IMR-90 (cell line): ENCODE data around the gene SYVN1. TPM values are rescaled to one million over a fixed set of nuclear protein-coding genes. Genes with fewer than 3 reads are reported as not detected.

Experiments used
- ATAC-seq: fragments of 200-7000 bp; cut with Tn5 transposase; 2 replicates; pipeline ENCODE4 v1.9.1; 2020; ENCODE audit warnings: low read depth, mild to moderate bottlenecking, moderate library complexity
- BruUV-seq: library from RNA; stranded (reverse); fragments of 400-500 nt; replicated peaks from 2 replicates; lab custom pipeline; 2021; lab: Mats Ljungman, UMichigan
- CTCF ChIA-PET: fragments of 300-600 bp; formaldehyde crosslinking; extraction: SDS; loops from one replicate; lab custom pipeline; 2021; ENCODE audit warnings: antibody characterized with exemption; lab: Yijun Ruan, JAX
- POLR2A ChIA-PET: fragments of 300-600 bp; sonication (Branson Sonifier 250); formaldehyde crosslinking; loops from one replicate; lab custom pipeline; 2022; ENCODE audit warnings: antibody characterized with exemption; ENCODE audit not compliant: unreplicated experiment; lab: Charles Lee
- DNase-seq: peaks from one replicate; pipeline ENCODE4 v3.0.0; 2013
- H2AFZ ChIP-seq: replicated peaks from 2 replicates; pipeline ENCODE3; 2013; ENCODE audit warnings: low read length, mild to moderate bottlenecking; ENCODE audit not compliant: poor library complexity
- H2AK5ac ChIP-seq: 2 replicates; pipeline ENCODE4 v1.6.1; 2013; ENCODE audit warnings: low read depth, low read length, inconsistent platforms
- H2AK9ac ChIP-seq: replicated peaks from 2 replicates; pipeline ENCODE3; 2013; ENCODE audit warnings: mild to moderate bottlenecking, low read depth, low read length, moderate library complexity; ENCODE audit not compliant: poor library complexity
- H2BK120ac ChIP-seq: 2 replicates; pipeline ENCODE4 v1.6.1; 2013; ENCODE audit warnings: low read depth, low read length, inconsistent platforms
- H2BK15ac ChIP-seq: 3 replicates; pipeline ENCODE4 v1.6.1; 2013; ENCODE audit warnings: low read depth, low read length, inconsistent platforms
- H2BK20ac ChIP-seq: 2 replicates; pipeline ENCODE4 v1.6.1; 2013; ENCODE audit warnings: low read depth, mild to moderate bottlenecking, inconsistent platforms, low read length, moderate library complexity
- H2BK5ac ChIP-seq: 2 replicates; pipeline ENCODE4 v1.6.1; 2013; ENCODE audit warnings: mild to moderate bottlenecking, low read depth, low read length, inconsistent platforms; ENCODE audit not compliant: poor library complexity, severe bottlenecking
- H3K14ac ChIP-seq: replicated peaks from 2 replicates; pipeline ENCODE4 v1.6.1; 2013; ENCODE audit warnings: low read depth, low read length, inconsistent platforms
- H3K18ac ChIP-seq: 2 replicates; pipeline ENCODE4 v1.6.1; 2013; ENCODE audit warnings: low read depth, low read length, control low read depth
- H3K23ac ChIP-seq: 2 replicates; pipeline ENCODE4 v1.6.1; 2013; ENCODE audit warnings: low read depth, low read length, inconsistent platforms
- H3K27ac ChIP-seq: 2 replicates; pipeline ENCODE4 v1.5.1; 2013; ENCODE audit warnings: mild to moderate bottlenecking, control low read depth, low read length; ENCODE audit not compliant: insufficient read depth
- H3K27me3 ChIP-seq: 2 replicates; pipeline ENCODE4 v1.6.1; 2013; ENCODE audit warnings: low read length; ENCODE audit not compliant: control insufficient read depth, insufficient read depth
- H3K36me3 ChIP-seq: 2 replicates; pipeline ENCODE4 v1.6.1; 2013; ENCODE audit warnings: low read length, mixed read lengths; ENCODE audit not compliant: control insufficient read depth, insufficient read depth
- H3K4ac ChIP-seq: 2 replicates; pipeline ENCODE4 v1.6.1; 2013; ENCODE audit warnings: low read depth, low read length, inconsistent platforms
- H3K4me1 ChIP-seq: 2 replicates; pipeline ENCODE4 v1.6.1; 2013; ENCODE audit warnings: low read length, mixed read lengths; ENCODE audit not compliant: control insufficient read depth, insufficient read depth
- H3K4me2 ChIP-seq: 2 replicates; pipeline ENCODE4 v1.6.1; 2013; ENCODE audit warnings: low read depth, mild to moderate bottlenecking, control low read depth, low read length, moderate library complexity
- H3K4me3 ChIP-seq: 2 replicates; pipeline ENCODE4 v1.5.1; 2013; ENCODE audit warnings: low read depth, mild to moderate bottlenecking, control low read depth, low read length, moderate library complexity; ENCODE audit not compliant: insufficient read depth
- H3K56ac ChIP-seq: 2 replicates; pipeline ENCODE4 v1.6.1; 2013; ENCODE audit warnings: low read length, inconsistent platforms; ENCODE audit not compliant: insufficient read depth; ENCODE audit errors: extremely low read depth
- H3K79me1 ChIP-seq, 2 experiments: 2 replicates each; pipeline ENCODE4 v1.6.1; 2013; ENCODE audit warnings: low read length in 2 of 2, inconsistent platforms in 1 of 2, low read depth in 1 of 2
- H3K9ac ChIP-seq: 2 replicates; pipeline ENCODE4 v1.6.1; 2013; ENCODE audit warnings: low read depth, low read length, control low read depth
- H3K9me1 ChIP-seq: 2 replicates; pipeline ENCODE4 v1.6.1; 2013; ENCODE audit warnings: low read length, inconsistent platforms; ENCODE audit not compliant: insufficient read depth
- H3K9me3 ChIP-seq: 2 replicates; pipeline ENCODE4 v1.6.1; 2013; ENCODE audit warnings: low read length; ENCODE audit not compliant: control insufficient read depth, insufficient read depth
- H4K20me1 ChIP-seq: 2 replicates; pipeline ENCODE4 v1.6.1; 2013; ENCODE audit warnings: low read length, inconsistent platforms; ENCODE audit not compliant: insufficient read depth
- H4K5ac ChIP-seq: 2 replicates; pipeline ENCODE4 v1.6.1; 2013; ENCODE audit warnings: mild to moderate bottlenecking, low read depth, low read length, control low read depth
- H4K8ac ChIP-seq, 2 experiments: 2 replicates each; pipeline ENCODE4 v1.6.1; 2013; ENCODE audit warnings: low read depth in 2 of 2, low read length in 2 of 2, control low read depth in 1 of 2, inconsistent platforms in 1 of 2
- H4K91ac ChIP-seq: 2 replicates; pipeline ENCODE4 v1.6.1; 2013; ENCODE audit warnings: low read depth, low read length, inconsistent platforms; ENCODE audit not compliant: insufficient read depth
- BHLHE40 ChIP-seq: fragments of 150-350 bp; IDR thresholded peaks from 2 replicates; pipeline ENCODE4 v1.6.1; 2016; ENCODE audit warnings: mild to moderate bottlenecking, low read depth, low read length
- NFE2L2 ChIP-seq: fragments of 150-350 bp; IDR thresholded peaks from 2 replicates; pipeline ENCODE4 v1.6.1; 2016; ENCODE audit warnings: low read depth, mild to moderate bottlenecking, low read length
- RAD21 ChIP-seq: IDR thresholded peaks from 2 replicates; pipeline ENCODE4 v1.6.1; 2012; ENCODE audit warnings: low read length, improper control_type of control experiment
- RFX5 ChIP-seq: IDR thresholded peaks from 2 replicates; pipeline ENCODE4 v1.8.0; 2012; ENCODE audit warnings: low read depth, mild to moderate bottlenecking, low read length, moderate library complexity
- SMC3 ChIP-seq: fragments of 150-350 bp; IDR thresholded peaks from 2 replicates; pipeline ENCODE4 v1.6.1; 2016; ENCODE audit warnings: low read depth, mild to moderate bottlenecking, antibody characterized with exemption, low read length, moderate library complexity
- WGBS, 2 experiments: methylation state at CpG; one replicate each; pipeline versions ENCODE4 v1.1.5 to v1.1.7; 2013; ENCODE audit warnings: missing lambda C conversion rate in 2 of 2; ENCODE audit not compliant: insufficient read length in 1 of 2; ENCODE audit errors: extremely low coverage in 2 of 2; 5-methylcytosine and 5-hydroxymethylcytosine counted together
- dilution Hi-C: fragments of 300-500 bp; cut with HindIII; formaldehyde crosslinking; loops from one replicate; pipeline ENCODE4 v1.14.3; 2018; ENCODE audit warnings: low sequenced_read_pairs; ENCODE audit not compliant: unreplicated experiment
- in situ Hi-C: fragments of 300-500 bp; cut with MboI; formaldehyde crosslinking; loops from 3 replicates; pipeline ENCODE4 v1.14.3; 2019; ENCODE audit warnings: low sequenced_read_pairs, inconsistent platforms, mixed read lengths
- intact Hi-C: fragments of 100-400 bp; cut with micrococcal nuclease; formaldehyde crosslinking; loops from 2 replicates; pipeline ENCODE4 v1.10.0; 2022
- polyA plus RNA-seq, 3 experiments: library from polyadenylated mRNA; depleted of rRNA; stranded (reverse); fragments of >200 nt; gene quantifications; 2 replicates each; pipeline ENCODE4 v1.2.3, GENCODE V29; 2012; ENCODE audit warnings: low replicate concordance in 1 of 3
- total RNA-seq: library from RNA; depleted of rRNA; stranded (reverse); fragments of >200 nt; gene quantifications from 2 replicates; pipeline ENCODE4 v1.2.3, GENCODE V29; 2012
- TF ChIP-seq, protein P1 (sequence below): fragments of 150-350 bp; IDR thresholded peaks from 2 replicates; pipeline ENCODE4 v1.6.1; 2017; ENCODE audit warnings: mild to moderate bottlenecking, antibody characterized with exemption, low read length, low read depth

Gene SYVN1
- total and polyA plus RNA-seq, 2 of the 4 experiments (the other 2 are of a cell fraction) = 9.5 to 52.9 TPM

DNA sequence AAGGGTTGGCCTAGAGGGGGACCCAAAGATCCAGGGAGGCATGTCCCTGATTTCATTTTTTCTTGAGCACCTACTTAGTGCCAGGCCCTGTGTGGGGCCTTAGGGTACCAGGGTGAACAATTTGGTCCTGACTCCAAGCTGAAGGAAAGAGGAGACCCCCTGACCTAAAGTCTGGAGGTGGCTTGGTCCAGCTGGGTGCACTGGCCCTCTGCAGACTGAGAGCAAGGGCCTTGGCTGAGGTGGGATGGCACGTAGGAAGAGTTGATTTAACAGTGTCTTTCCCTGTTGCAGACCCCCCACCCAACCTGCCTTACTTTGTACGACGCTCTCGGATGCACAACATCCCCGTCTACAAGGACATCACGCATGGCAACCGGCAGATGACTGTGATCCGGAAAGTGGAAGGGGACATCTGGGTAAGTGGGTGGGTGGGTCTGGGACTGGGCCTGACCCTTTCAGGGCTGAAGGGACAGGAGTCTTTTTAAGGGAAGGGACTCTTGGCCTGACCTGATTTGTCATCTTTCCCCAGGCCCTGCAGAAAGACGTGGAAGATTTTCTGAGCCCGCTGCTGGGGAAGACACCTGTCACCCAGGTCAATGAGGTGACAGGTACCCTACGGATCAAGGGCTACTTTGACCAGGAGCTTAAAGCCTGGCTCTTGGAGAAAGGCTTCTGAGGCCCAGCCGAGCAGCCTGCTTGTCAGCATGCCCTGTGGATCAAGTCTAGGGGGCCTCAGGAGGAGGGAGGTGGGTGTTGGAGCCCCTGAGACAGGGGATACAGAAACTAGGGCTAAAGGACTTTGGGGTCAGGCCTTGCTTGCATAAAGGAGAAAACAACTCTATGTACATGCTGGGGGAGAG lies 8.9 kb downstream of the SYVN1 start (continued):
- no peak for TF ChIP-seq RAD21

DNA sequence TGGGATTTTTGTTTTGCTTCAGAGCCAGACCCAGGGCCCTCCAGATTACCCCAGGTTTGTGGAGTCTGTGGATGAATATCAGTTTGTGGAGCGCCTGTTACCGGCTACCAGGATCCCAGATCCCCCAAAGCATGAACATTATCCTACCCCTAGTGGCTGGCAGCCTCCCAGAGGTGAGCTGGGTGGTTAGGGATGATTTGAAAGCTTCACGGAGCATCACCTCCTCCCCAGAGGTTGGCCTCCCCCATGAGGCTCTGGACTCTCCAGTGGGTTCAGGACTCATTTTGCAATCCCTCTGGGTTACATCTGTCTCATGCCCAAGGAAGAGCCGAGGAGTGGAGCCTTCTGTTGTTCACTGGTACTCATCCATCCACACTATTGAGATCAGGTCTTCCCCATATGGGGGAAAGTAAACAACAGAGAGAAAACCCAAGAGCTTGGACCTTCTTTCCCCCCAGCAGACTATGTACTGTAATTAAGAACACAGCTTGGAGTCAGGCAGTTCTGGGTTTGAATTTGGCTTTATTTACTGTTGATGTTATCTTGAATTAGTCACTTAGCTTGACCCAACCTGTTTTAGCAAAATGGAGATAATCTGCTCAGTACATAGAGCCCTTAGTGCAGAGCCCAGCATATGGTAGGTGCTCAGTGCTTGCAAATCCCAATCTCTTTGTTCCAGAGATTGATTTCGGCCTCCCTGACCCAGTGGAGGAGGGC lies 9.7 kb downstream of the SYVN1 start:
- no TSS peak for BruUV-seq
- POLR2A ChIA-PET = no interaction called here

More for the DNA sequence above, 9.7 kb downstream of the SYVN1 start:
- H2AFZ ChIP-seq = no peak overlapping the region
- H2AK5ac ChIP-seq = no peak overlapping the region
- peaks cover 30 to 69% of the 10 kb centered on the region in 2 experiments for H3K79me1 ChIP-seq
- H2BK20ac ChIP-seq = no peak overlapping the region
- H3K36me3 ChIP-seq = peaks cover 59% of the 10 kb centered on the region
- H3K4me1 ChIP-seq = no peaks in the 10 kb centered on the region; the same call in 1 of the 2 replicates
- H3K4me2 ChIP-seq = no peak overlapping the region
- no peak overlapping the region for H2BK5ac ChIP-seq
- TF ChIP-seq RFX5 = no peak
- no peak for TF ChIP-seq SMC3
- TF ChIP-seq RAD21 = no peak
- TF ChIP-seq NFE2L2 = no peak
- TF ChIP-seq BHLHE40 = no peak
- TF ChIP-seq, protein P1, sequence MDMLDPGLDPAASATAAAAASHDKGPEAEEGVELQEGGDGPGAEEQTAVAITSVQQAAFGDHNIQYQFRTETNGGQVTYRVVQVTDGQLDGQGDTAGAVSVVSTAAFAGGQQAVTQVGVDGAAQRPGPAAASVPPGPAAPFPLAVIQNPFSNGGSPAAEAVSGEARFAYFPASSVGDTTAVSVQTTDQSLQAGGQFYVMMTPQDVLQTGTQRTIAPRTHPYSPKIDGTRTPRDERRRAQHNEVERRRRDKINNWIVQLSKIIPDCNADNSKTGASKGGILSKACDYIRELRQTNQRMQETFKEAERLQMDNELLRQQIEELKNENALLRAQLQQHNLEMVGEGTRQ = no peak
- H3K56ac ChIP-seq = no peak overlapping the region
- H3K27me3 ChIP-seq = no peaks in the 10 kb centered on the region
- no peak overlapping the region for H4K91ac ChIP-seq
- no peak overlapping the region for H3K4me3 ChIP-seq
- intact Hi-C loops = loop anchor here (5.0 kb wide), 1 partner anchor 58 kb away; the partner anchor contains the start of gene CAPN1
- H4K5ac ChIP-seq = no peak overlapping the region
- no peak overlapping the region for H3K9ac ChIP-seq
- CTCF ChIA-PET = no interaction called here
- no CpG with 5 or more reads among the region's 5 CpGs for WGBS, 2 experiments
- dilution Hi-C loops = no loop called here
- H3K27ac ChIP-seq = no peak overlapping the region
- H4K8ac ChIP-seq = no peak overlapping the region
- H2AK9ac ChIP-seq = no peak overlapping the region
- H3K14ac ChIP-seq = no peak overlapping the region
- no peak overlapping the region for H2BK120ac ChIP-seq
- H3K23ac ChIP-seq = no peak overlapping the region
- H3K18ac ChIP-seq = no peak overlapping the region
- DNase-seq (no peak), ATAC-seq (no peak)
- H4K20me1 ChIP-seq = peaks cover 9% of the 10 kb centered on the region; the same call in 1 of the 2 replicates
- no peak overlapping the region for H2BK15ac ChIP-seq
- H3K9me3 ChIP-seq = no peaks in the 10 kb centered on the region
- in situ Hi-C loops = no loop called here
- 0 out of 2 replicates have a peak, but pooled peaks cover 4% of the 10 kb centered on the region for H3K9me1 ChIP-seq
- H3K4ac ChIP-seq = no peak overlapping the region
